Activated T-helper 1 cell treated with anti-CD3 and anti-CD28 coated beads, Interleukin-2, amount 50 U/mL, for 16 hours (primary cell): ENCODE measurements around the gene ACER2.
"Not testable (repeated sequence)": the region's sequence is repeated elsewhere in the genome, so short reads cannot be mapped to it uniquely, and the experiment has no call there.

Experiments
- DNase-seq, 2 donors: peaks; one replicate each; pipeline ENCODE4 v3.0.0-alpha.2; 2020; ENCODE audit warnings: low read depth in 1 of 2, low spot score in 1 of 2

The ACER2 gene

DNA sequence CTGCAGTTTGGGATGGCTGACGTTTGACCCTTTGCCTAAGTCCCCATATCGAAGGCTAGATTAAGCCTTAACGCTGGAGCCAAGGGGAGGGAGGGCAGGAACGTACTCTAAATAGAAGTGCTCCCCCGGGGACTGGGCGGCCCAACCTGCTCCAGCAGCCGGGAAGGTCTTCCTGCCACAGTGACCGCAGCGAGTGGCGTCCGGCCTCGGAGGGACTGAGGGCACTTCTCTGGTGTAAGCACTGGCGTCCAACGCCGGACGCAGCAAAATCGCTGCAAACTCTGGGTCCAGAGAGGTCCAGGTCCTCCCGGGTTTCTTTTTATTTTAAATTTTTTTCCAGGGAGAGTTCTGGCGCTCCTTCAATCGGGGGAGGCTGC lies 505 bp upstream of the ACER2 start:
- DNase-seq, result peak in 1 of 2 donors; percentile 9

DNA sequence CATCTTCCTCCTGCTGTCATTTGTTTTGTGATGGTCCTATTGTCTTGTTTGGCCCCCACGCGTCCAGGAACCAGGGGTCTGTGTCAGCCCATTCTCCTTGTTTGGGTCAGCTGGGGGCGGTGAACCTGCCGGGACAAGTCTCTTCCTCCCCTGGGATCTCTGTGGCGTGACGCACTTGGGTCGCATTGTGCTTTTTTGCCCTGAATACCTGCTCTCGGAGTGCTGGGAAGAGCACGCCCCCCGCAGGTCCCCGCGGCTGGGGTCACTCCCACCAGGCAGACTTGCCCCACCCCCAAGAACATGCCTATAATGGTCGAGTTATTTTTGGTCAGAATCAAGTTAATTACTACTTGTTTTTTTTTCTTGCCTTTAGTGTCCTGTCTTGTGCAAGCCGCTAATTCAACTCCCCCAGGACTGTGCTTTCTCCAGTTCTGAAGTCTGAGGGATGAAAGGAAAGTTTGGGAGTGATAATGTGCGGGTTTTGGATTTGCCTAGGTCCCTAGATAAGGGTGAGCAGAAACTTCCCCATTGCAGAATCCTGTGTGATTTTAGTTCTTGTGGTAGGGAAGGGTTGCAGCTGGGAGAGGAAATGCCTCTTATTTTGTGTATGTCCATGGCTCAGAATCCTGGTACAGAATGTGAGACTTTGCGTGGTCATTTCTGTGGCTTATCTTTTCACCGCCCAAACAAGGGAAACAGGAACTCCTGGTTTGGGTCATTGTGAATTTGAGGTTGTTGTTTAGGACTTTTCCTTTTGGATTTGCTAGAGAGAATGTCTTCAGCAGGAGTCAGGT lies 789 bp downstream of the ACER2 start:
- no peak for DNase-seq

DNA sequence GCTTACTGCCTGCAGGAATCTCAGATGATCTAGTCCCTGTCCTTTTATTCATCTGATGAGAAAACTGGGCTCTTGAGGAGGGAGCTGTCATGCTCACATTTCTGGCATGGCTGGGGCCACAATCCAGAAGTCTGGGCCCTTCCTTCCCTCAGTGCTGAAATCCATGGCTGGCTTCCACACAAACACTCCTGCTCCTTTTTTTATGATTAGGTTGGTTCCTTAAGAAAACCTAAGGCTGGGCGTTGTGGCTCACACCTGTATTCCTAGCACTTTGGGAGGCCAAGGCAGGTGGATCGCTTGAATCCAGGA lies 1.3 kb downstream of the ACER2 start:
- DNase-seq, result no peak

DNA sequence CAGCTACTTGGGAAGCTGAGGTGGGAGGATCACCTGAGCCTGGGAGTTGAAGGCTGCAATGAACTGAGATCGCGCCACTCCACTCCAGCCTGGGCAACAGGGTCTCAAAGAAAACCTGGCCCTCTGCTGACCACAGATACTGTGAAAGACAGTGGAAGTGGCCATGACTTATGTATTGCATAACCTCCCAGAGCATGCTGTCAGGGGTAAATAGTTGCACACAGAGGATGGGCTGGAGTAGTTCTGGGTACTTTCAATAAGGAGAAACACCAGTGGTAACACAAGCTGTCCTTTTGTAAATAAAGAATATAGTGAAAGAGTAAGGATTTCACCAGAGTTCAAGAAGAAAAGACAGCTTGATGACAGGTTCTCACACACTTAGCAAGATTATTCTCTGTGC lies 1.8 kb downstream of the ACER2 start:
- DNase-seq, result no peak

DNA sequence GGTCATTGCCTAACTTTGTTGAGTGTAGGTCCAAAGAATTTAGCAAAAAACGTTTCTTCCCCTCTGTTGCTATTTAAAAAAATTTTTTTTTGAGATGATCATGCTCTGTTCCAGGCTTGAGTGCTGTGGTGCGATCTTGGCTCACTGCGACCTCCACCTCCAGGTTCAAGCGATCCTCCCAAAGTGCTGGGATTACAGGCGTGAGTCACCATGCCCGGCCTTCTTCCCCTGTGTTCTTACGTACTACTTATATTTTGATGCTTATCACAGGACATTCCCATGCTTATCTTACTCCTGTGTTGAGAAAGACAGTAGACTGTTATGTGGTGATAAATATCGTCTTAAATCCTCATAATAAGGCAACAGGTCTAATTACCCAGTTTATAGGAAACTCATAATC lies 2.5 kb downstream of the ACER2 start:
- no peak for DNase-seq

DNA sequence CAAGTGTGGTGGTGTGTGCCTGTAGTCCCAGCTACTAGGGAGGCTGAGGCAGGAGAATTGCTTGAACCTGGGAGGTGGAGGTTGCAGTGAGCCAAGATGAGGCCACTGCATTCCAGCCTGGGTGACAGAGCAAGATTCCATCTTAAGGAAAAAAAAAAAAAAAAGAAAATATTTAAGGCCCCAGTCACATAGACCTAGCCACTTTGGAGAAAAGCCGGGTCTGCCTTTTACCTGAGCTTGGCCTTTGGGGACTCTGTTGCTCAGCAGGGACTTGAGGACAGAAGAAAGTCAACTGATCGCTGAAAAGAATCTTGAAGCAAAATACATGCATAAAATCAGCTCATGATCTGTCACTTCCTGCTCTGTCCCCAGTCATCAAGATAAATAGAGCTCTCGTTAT lies 4.6 kb downstream of the ACER2 start:
- not testable (repeated sequence) for DNase-seq

DNA sequence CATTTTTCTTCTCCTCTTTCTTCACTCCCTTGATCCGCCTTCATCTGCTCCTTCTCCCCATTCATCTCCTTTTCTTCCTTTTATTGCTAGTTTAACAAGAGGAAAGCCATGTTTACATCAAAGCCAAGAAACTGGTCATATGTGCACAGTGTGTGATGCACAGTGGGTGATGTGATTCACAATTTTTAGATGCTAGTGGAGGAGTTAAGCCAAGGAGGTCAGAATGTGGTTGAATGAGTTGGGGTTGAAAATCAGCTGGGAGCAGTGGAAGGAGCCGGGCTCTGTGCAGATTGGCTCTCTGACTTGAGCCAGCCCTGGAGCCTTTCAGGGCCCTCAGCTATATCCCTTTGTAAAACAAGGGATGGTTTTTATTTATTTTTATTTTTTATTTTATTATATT lies 7.3 kb downstream of the ACER2 start:
- no peak for DNase-seq

DNA sequence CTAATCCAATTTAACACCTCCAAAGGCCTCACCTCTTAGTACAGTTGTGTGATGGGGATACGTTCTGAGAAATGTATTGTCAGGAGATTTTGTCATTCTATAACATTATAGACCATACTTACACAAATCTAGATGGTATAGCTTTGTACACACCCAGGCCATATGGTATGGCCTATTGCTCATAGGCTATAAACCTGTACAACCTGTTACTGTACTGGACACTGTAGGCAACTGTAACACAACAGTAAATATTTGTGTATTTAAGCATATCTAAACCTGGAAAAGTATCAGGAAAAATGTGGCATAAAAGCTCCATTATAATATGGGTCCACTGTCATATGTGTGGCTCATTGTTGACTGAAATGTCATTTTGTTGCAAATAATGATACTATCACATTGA lies 12.1 kb downstream of the ACER2 start:
- no peak for DNase-seq

DNA sequence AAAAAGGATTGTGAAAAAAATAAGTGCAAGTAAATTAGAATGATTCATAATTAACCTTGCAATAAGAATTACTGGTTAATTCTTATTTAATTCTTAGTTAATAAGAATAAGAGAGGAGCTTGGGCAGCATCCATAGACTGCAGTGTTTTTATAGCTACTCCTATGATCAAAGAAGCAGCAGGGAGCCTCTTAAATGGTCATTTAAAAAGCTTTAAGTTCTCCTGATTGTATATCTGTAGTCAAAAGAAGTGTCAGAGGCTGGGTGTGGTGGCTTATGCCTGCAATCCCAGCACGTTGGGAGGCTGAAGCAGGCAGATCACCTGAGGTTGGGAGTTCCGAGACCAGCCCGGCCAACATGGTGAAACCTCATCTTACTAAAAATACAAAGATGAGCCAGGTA lies 14.4 kb downstream of the ACER2 start:
- no peak for DNase-seq

DNA sequence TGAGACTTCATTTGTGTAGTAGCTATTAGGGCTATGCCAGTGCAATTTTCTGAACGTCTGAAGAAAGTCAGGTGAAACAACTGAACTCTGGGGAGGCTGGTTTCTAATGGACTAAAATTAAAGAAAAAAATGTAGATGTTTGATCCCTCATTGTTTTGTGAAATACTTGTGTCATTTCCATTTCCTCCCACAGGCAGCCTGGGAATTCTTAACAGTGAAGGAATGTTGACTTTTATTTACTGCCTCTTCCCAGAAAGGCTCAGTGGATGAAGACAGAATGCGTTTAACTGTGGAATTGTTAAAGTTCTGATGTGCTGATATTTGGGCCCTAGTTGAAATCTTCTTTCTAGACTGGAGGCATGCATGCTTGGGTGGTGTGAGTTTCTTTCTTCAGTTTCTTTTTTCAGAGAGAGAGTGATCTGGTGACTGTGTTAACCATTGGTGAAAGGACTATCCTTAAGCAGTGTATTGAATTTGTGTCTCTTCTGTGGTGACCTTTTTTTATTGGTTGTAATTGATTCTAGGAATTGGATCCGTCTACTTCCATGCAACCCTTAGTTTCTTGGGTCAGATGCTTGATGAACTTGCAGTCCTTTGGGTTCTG lies 15.5 kb downstream of the ACER2 start:
- no peak for DNase-seq

DNA sequence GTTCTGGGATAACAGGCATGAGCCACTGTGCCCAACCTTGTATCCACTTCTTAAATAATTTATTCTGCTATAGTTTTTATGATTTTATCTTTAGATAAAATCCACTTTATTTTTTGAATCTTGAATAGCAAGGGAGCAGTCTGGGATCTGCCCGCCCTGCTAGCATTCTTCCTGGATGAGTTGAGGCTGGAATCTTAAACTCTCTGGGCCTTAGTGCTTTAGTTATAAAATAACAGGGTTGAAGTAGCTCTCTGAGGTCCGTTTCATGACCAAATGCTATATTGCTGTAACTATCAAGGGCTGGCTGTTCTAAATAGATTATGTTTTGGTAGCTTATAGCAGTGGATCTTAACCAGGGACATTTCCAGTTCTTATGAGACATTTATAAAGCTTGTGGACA lies 20.8 kb downstream of the ACER2 start:
- no peak for DNase-seq

DNA sequence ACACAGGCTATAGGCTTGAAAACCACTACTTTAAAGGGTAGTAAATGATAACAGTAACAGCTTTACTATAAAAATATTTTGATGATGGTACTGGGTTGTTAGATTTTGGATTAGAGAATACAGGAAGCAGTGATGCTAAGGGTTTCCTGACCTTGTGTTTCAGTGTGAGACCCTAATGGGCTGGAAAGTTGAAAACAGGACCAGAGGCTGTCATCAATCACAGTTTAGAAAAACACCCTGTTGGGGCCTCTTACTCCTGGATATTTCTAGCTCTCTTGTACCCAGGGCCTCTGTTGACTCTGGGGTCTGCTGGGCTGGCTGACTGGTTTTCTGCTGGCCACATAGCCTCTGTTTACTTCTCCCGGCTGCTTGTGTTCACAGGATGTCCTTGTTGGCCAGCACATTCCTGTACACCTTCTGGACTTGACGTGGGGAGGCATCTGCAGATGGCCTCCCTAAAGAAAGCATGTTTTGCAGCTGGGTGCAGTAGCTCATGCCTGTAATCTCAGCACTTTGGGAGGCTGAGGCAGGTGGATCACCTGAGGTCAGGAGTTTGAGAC lies 21.5 kb downstream of the ACER2 start:
- DNase-seq, result no peak

DNA sequence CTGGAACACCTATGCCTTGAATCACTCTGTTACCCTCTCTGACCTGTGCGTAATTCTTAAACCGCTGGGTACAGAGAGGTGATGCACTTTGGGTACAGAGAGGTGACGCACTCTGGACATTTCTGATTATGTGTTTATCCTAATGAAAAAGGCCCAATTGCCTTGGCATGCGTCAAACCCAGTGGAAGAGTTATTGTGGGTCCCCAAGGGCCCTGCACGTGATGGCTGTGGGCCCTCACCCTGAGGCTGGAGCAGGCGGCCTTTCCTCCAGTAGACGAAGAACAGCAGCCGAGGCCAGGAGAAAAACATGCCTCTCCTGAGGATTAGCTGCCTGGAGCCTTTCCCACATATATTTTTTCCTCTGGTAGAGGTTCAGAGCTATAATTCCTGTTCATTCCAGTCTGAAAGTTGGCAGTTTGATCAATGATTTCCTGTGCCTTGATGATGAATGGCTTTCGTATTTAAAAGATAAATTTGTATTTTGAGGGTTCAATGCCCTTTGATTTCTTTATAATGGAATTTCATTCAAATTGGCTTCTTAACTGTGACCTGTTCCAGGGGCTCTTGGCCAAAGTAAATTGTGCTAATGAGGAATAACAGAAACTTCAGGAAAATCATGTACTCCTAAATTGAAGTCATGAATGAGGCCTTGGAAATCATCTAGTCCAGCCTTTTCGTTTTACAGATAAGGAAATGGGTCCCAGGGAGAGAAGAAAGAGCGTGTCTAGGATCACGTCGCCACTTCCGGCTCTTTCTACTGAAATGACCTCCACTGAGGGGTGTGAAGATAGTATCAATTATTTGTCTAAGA lies 22.8 kb downstream of the ACER2 start:
- no peak for DNase-seq

DNA sequence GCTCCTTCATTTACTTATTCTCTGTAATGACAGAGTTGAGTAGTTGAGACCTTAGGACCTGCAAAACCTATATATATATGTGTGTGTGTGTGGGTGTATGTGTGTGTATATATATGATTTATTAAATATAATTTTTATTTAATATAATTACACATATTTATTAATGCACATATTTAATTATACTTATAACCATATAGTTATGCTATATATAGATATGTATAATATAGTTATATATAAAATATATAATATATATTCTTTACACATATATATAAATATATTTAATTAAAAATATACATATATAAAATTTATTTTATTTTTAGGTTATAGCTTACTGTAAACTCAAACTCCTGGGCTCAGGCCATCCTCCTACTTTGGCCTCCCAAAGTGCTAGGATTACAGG lies 23.7 kb downstream of the ACER2 start:
- no peak for DNase-seq

DNA sequence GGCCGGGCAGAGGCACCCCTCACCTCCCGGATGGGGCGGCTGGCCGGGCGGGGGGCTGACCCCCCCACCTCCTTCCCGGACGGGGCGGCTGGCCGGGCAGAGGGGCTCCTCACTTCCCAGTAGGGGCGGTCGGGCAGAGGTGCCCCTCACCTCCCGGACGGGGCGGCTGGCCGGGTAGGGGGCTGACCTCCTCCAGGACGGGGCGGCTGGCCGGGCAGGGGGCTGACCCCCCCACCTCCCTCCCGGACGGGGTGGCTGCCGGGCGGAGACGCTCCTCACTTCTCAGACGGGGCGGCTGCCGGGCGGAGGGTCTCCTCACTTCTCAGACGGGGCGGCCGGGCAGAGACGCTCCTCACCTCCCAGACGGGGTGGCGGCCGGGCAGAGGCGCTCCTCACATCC lies 24.9 kb downstream of the ACER2 start:
- DNase-seq, result not testable (repeated sequence)

DNA sequence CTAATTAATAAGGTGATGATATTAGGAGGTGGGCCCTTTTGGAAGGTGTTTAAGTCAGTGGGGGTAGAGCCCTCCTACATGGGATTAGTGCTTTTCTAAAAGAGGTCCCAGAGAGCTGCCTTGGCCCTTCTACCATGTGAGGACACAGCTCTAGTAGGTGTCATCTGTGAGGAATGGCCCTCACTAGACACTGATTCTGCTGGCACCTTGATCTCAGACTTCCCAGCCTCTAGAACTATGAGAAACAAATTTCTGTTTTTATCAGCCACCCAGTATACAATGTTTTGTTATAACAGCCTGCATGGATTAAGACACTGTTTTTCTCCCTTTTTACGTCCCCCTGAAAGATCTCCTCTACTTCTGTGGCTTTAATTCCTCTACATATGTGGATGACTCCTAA lies 31.6 kb downstream of the ACER2 start:
- no peak for DNase-seq

DNA sequence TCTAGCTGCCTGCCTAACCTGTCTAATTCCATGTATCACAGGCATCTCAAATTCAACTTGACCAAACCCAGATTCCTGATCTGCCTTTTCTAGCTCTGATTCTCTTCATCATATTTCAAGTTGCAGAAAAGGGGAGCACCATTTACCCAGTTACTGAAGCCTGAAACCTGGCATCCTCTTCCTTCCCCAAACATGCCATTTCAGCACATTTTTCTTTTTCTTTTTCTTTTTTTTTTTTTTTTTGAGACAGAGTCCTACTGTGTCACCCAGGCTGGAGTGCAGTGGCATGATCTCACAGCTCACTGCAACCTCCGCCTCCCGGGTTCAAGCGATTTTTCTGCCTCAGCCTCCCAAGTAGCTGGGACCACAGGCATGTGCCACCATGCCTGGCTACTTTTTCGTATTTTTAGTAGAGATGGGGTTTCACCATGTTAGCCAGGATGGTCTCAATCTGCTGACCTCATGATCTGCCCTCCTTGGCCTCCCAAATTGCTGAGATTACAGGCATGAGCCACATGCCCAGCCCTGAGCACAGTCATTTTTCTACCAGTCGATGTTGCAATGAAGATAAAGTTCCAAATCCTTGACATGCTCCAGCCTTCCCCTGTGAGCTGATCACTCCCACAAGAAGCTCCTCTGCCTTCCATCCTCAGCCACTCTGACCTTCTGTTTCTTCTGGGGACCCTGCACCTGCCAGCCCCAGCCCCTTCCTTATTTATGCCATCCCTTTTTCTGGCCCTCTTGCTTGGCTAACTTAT lies 32.2 kb downstream of the ACER2 start:
- no peak for DNase-seq

DNA sequence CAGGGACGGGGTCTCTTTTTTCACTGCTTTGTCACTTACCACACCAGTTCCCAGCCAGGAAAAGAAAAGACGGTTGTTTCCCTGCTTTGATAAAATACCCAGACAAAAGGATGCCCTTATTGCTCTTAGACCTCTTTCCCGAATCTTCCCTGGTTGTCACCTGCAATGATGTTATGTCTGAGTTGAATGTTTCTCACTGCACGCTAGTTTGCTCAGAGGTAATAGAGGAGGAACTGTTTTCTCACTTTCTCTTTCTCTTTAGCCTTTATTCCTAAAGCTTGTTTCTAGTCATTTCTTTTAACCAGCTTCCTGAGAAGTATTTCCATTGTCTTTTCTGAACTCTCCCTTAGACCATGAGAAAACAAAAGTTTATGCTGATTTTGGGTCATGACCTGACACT lies 32.9 kb downstream of the ACER2 start:
- DNase-seq, result no peak

DNA sequence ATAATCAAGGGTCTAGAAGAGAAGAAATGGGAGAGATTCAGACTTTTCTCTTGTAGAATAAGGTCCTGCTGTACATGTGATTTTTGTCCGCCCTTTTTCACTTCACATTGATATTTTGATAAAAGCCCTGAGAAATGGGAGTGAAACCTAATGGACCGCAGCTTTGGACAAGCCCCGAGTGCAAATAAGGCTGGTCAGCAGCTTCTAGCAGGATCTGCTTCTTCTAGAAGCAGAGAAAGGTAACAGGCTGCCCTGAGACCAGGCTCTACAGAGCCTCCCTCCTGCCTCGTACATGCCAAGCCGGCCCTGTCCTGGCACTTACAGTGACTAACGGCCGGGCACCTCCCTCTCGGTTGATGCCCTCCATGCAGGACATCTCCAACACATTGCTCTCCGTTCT lies 33.4 kb downstream of the ACER2 start:
- no peak for DNase-seq

DNA sequence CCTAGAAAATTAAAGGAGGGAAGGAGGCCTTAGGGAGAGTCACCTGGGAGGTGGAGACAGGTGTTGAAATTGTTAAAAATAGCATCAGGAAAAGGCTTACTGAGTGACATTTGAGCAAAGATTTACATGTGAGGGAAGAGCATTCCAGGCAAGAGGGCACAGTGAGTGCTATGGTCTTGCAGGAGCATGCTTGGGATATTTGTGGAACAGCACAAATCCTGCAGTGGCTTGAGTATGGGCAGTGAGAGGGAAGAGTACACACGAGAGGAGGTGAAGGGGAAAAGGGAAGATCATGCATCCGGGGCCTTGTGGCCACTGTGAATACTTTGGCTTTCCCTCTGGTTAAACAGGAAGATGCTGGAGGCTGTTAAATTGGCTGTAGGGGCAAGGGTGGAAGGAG lies 36.6 kb downstream of the ACER2 start:
- no peak for DNase-seq

DNA sequence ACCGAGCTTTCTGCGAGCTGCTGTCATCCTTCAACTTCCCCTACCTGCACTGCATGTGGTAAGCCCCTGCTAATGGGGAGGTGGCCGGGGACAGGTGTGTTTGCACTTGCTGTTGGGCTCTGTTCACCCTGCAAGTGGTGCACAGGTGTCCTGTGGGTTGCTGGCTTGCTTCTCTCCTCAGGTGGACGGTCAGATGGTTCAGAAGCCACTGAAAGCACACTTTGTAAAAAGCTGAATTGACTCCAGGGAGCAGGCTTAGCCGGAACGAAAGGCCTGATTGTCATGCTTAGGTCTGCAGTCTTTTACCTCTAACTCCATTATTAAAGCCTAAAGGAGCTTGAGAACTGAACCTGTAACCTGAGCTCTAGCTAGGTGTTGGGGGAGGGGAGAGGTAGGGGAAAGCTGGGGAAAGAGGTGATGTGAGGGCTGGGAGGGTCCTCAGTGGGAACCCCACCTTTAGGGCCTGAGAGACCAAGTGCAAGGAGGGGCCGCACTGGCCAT lies 37.6 kb downstream of the ACER2 start:
- DNase-seq, result no peak
